H1 (cell line): ENCODE measurements around the gene CTDP1. TPM values are rescaled to one million over a fixed set of nuclear protein-coding genes. Genes with fewer than 3 reads are reported as not detected.

Experiments
- CTCF ChIA-PET: fragments of 300-600 bp; sonication (Branson Sonifier 250); formaldehyde crosslinking; loops from one replicate; lab custom pipeline; 2021; ENCODE audit not compliant: partially characterized antibody; lab: Charles Lee
- POLR2A ChIA-PET: fragments of 300-600 bp; sonication (Branson Sonifier 250); formaldehyde crosslinking; loops from one replicate; lab custom pipeline; 2021; ENCODE audit warnings: inconsistent platforms; ENCODE audit not compliant: partially characterized antibody; lab: Charles Lee
- DNase-seq, 2 experiments: peaks; one replicate each; pipeline versions ENCODE4 v3.0.0 to v3.0.0-alpha.2; 2010 to 2022; ENCODE audit warnings: low spot score in 2 of 2, low read depth in 1 of 2, mixed read lengths in 1 of 2
- FAIRE-seq: peaks from 2 replicates; lab custom pipeline; 2011; peaks lifted over from hg19 to GRCh38; lab: Jason Lieb, UNC
- H2AFZ ChIP-seq: 2 replicates; pipeline ENCODE4 v1.8.1; 2012; ENCODE audit warnings: low read length, inconsistent platforms
- H2AK5ac ChIP-seq: 2 replicates; pipeline ENCODE4 v1.6.1; 2013; ENCODE audit warnings: low read depth, low read length
- H2BK120ac ChIP-seq: replicated peaks from 2 replicates; pipeline ENCODE3; 2013; ENCODE audit warnings: low read depth, low read length, inconsistent platforms
- H2BK12ac ChIP-seq: 2 replicates; pipeline ENCODE4 v1.6.1; 2013; ENCODE audit warnings: low read depth, low read length
- H2BK15ac ChIP-seq: 2 replicates; pipeline ENCODE4 v1.6.1; 2013; ENCODE audit warnings: low read length
- H2BK20ac ChIP-seq: 2 replicates; pipeline ENCODE4 v1.6.1; 2013; ENCODE audit warnings: low read length
- H2BK5ac ChIP-seq: 2 replicates; pipeline ENCODE4 v1.6.1; 2013; ENCODE audit warnings: low read depth, low read length
- H3K14ac ChIP-seq: 2 replicates; pipeline ENCODE4 v1.6.1; 2013; ENCODE audit warnings: inconsistent platforms; ENCODE audit not compliant: insufficient read length
- H3K18ac ChIP-seq: 2 replicates; pipeline ENCODE4 v1.6.1; 2013; ENCODE audit warnings: low read length; ENCODE audit errors: extremely low read depth
- H3K23ac ChIP-seq: 2 replicates; pipeline ENCODE4 v1.6.1; 2013; ENCODE audit warnings: inconsistent platforms; ENCODE audit not compliant: insufficient read length
- H3K23me2 ChIP-seq: 2 replicates; pipeline ENCODE4 v1.6.1; 2013; ENCODE audit warnings: low read depth, low read length
- H3K27ac ChIP-seq: 2 replicates; pipeline ENCODE4 v1.6.1; 2011; ENCODE audit warnings: low read depth, low read length, inconsistent platforms
- H3K27me3 ChIP-seq, 4 experiments: replicated peaks in 1 of 4; 1 replicate in 1 of 4; 2 replicates in 3 of 4; pipeline versions ENCODE4 v1.6.1 to v1.8.1; 2011 to 2013; ENCODE audit warnings: low read length in 3 of 4, mild to moderate bottlenecking in 3 of 4, inconsistent platforms in 2 of 4, mixed read lengths in 2 of 4, moderate library complexity in 1 of 4; ENCODE audit not compliant: control insufficient read depth in 3 of 4, insufficient read depth in 3 of 4; ENCODE audit errors: extremely low read depth in 1 of 4
- H3K36me3 ChIP-seq, 4 experiments: 2 replicates each; pipeline versions ENCODE4 v1.6.1 to v1.8.1; 2011 to 2013; ENCODE audit warnings: mild to moderate bottlenecking in 4 of 4, low read length in 3 of 4, moderate library complexity in 2 of 4, control low read depth in 1 of 4, inconsistent platforms in 1 of 4; ENCODE audit not compliant: insufficient read depth in 4 of 4, control insufficient read depth in 2 of 4
- H3K4ac ChIP-seq: replicated peaks from 2 replicates; pipeline ENCODE3; 2013; ENCODE audit warnings: low read length, low read depth, mixed read lengths, inconsistent platforms; ENCODE audit not compliant: insufficient read length
- H3K4me1 ChIP-seq, 4 experiments: replicated peaks in 1 of 4; 1 replicate in 1 of 4; 2 replicates in 3 of 4; pipeline versions ENCODE4 v1.6.1 to v1.8.1; 2011 to 2013; ENCODE audit warnings: low read length in 3 of 4, inconsistent platforms in 2 of 4, mixed read lengths in 1 of 4; ENCODE audit not compliant: insufficient read depth in 4 of 4, control insufficient read depth in 3 of 4
- H3K4me2 ChIP-seq, 2 experiments: 2 replicates each; pipeline versions ENCODE4 v1.6.1 to v1.8.1; 2011 to 2013; ENCODE audit warnings: low read depth in 2 of 2, low read length in 2 of 2, control low read depth in 1 of 2, inconsistent platforms in 1 of 2, mild to moderate bottlenecking in 1 of 2; ENCODE audit not compliant: insufficient read depth in 1 of 2
- H3K4me3 ChIP-seq, 4 experiments: fragments of 200-600, 300-600 bp in 1 of 4; sonication (generic), shearing (Covaris generic), sonication (Bioruptor Twin) in 1 of 4; 2 replicates each; pipeline versions ENCODE4 v1.5.1 to v1.8.1; 2011 to 2016; ENCODE audit warnings: low read length in 4 of 4, low read depth in 3 of 4, control low read depth in 2 of 4, inconsistent platforms in 2 of 4, mild to moderate bottlenecking in 2 of 4, mixed read lengths in 1 of 4, moderate library complexity in 1 of 4; ENCODE audit not compliant: insufficient read depth in 2 of 4; ENCODE audit errors: extremely low read depth in 1 of 4
- H3K56ac ChIP-seq: replicated peaks from 2 replicates; pipeline ENCODE3; 2013; ENCODE audit warnings: low read depth, mild to moderate bottlenecking, mixed read lengths, low read length, inconsistent platforms; ENCODE audit not compliant: insufficient read length
- H3K79me1 ChIP-seq: 2 replicates; pipeline ENCODE4 v1.6.1; 2013; ENCODE audit warnings: low read depth, low read length, control low read depth
- H3K79me2 ChIP-seq, 2 experiments: 2 replicates each; pipeline versions ENCODE4 v1.6.1 to v1.8.1; 2012 to 2013; ENCODE audit warnings: low read length in 2 of 2, mild to moderate bottlenecking in 2 of 2, inconsistent platforms in 1 of 2; ENCODE audit not compliant: insufficient read depth in 2 of 2, control insufficient read depth in 1 of 2
- H3K9ac ChIP-seq, 4 experiments: replicated peaks in 1 of 4; 1 replicate in 1 of 4; 2 replicates in 3 of 4; pipeline versions ENCODE4 v1.6.1 to v1.8.1; 2011 to 2013; ENCODE audit warnings: low read depth in 3 of 4, low read length in 3 of 4, control low read depth in 2 of 4, mild to moderate bottlenecking in 2 of 4, moderate library complexity in 2 of 4, inconsistent platforms in 1 of 4; ENCODE audit errors: extremely low read depth in 1 of 4
- H3K9me3 ChIP-seq, 2 experiments: 2 replicates each; pipeline versions ENCODE4 v1.6.1 to v1.8.1; 2012 to 2013; ENCODE audit warnings: mild to moderate bottlenecking in 2 of 2, moderate library complexity in 2 of 2, control low read depth in 1 of 2, inconsistent platforms in 1 of 2, low read depth in 1 of 2, low read length in 1 of 2, mixed read lengths in 1 of 2; ENCODE audit not compliant: insufficient read depth in 2 of 2
- H4K20me1 ChIP-seq, 2 experiments: replicated peaks in 1 of 2; 2 replicates each; pipeline versions ENCODE3 to v1.8.1; 2011 to 2013; ENCODE audit warnings: inconsistent platforms in 2 of 2, low read length in 2 of 2, mild to moderate bottlenecking in 1 of 2; ENCODE audit not compliant: insufficient read depth in 2 of 2, control insufficient read depth in 1 of 2
- H4K5ac ChIP-seq: 2 replicates; pipeline ENCODE4 v1.6.1; 2013; ENCODE audit warnings: low read length, low read depth, mixed read lengths, inconsistent platforms; ENCODE audit not compliant: insufficient read length
- H4K8ac ChIP-seq: 2 replicates; pipeline ENCODE4 v1.8.0; 2013; ENCODE audit warnings: mild to moderate bottlenecking, moderate library complexity, low read length, inconsistent platforms; ENCODE audit not compliant: insufficient read depth; ENCODE audit errors: extremely low read depth
- H4K91ac ChIP-seq: replicated peaks from 2 replicates; pipeline ENCODE3; 2013; ENCODE audit warnings: low read length, mixed read lengths, inconsistent platforms; ENCODE audit not compliant: insufficient read length
- CTBP2 ChIP-seq: IDR thresholded peaks from 2 replicates; pipeline ENCODE4 v1.7.0; 2011; ENCODE audit warnings: borderline replicate concordance, mild to moderate bottlenecking, moderate library complexity, mixed read lengths, low read length; ENCODE audit not compliant: insufficient read depth, insufficient read length
- EZH2 ChIP-seq: fragments of 200-600 bp; sonication (generic); IDR thresholded peaks from 2 replicates; pipeline ENCODE4 v1.7.1; 2012; ENCODE audit warnings: low read depth, mild to moderate bottlenecking, moderate library complexity, low read length, inconsistent platforms; ENCODE audit not compliant: severe bottlenecking
- GABPA ChIP-seq: IDR thresholded peaks from 2 replicates; pipeline ENCODE4 v1.6.1; 2011; ENCODE audit warnings: mild to moderate bottlenecking, low read length, moderate library complexity, borderline replicate concordance; ENCODE audit not compliant: insufficient read depth
- HDAC2 ChIP-seq, 2 experiments: fragments of 300-600 bp in 1 of 2; sonication (generic) in 1 of 2; IDR thresholded peaks; 2 replicates each; pipeline ENCODE4 v1.6.1; 2011 to 2012; ENCODE audit warnings: low read depth in 2 of 2, low read length in 2 of 2, mild to moderate bottlenecking in 2 of 2, moderate library complexity in 2 of 2, borderline replicate concordance in 1 of 2, inconsistent platforms in 1 of 2
- KDM4A ChIP-seq: IDR thresholded peaks from one replicate; pipeline ENCODE4 v1.7.1; 2012; ENCODE audit warnings: low read depth, mild to moderate bottlenecking, moderate library complexity, low read length, inconsistent platforms; ENCODE audit not compliant: severe bottlenecking
- KDM5A ChIP-seq: fragments of 200-600 bp; IDR thresholded peaks from 2 replicates; pipeline ENCODE4 v1.7.1; 2012; ENCODE audit warnings: mild to moderate bottlenecking, low read length, inconsistent platforms, mixed read lengths
- PHF8 ChIP-seq: fragments of 200-600 bp; sonication (generic); conservative IDR thresholded peaks from 2 replicates; pipeline ENCODE4 v1.7.1; 2012; ENCODE audit warnings: low read depth, mild to moderate bottlenecking, inconsistent platforms, low read length, moderate library complexity
- SIN3A ChIP-seq, 2 experiments: IDR thresholded peaks in 1 of 2; conservative IDR thresholded peaks in 1 of 2; 2 replicates each; pipeline ENCODE4 v1.6.1; 2011 to 2012; ENCODE audit warnings: low read length in 2 of 2, improper control_type of control experiment in 1 of 2, low read depth in 1 of 2, mild to moderate bottlenecking in 1 of 2
- SRF ChIP-seq: IDR thresholded peaks from 2 replicates; pipeline ENCODE4 v1.6.1; 2011; ENCODE audit warnings: mild to moderate bottlenecking, low read depth, low read length, moderate library complexity
- SUZ12 ChIP-seq: fragments of 200-600 bp; sonication (generic); IDR thresholded peaks from 2 replicates; pipeline ENCODE4 v1.6.1; 2012; ENCODE audit warnings: mild to moderate bottlenecking, inconsistent platforms, low read length, moderate library complexity, mixed read lengths
- WGBS, 2 experiments: shearing (Covaris generic) in 1 of 2; methylation state at CpG; one replicate each; pipeline versions ENCODE4 v1.1.6 to v1.1.7; 2013 to 2015; ENCODE audit warnings: low lambda C conversion rate in 2 of 2, mixed read lengths in 2 of 2, inconsistent platforms in 1 of 2, low coverage in 1 of 2, missing lambda C conversion rate in 1 of 2; ENCODE audit not compliant: insufficient replicate concordance in 2 of 2, insufficient coverage in 1 of 2, insufficient read length in 1 of 2; ENCODE audit errors: extremely low coverage in 1 of 2, missing lambda C conversion rate in 1 of 2; 5-methylcytosine and 5-hydroxymethylcytosine counted together
- polyA plus RNA-seq, 7 experiments: library from polyadenylated mRNA; depleted of rRNA in 3 of 7; stranded (reverse) in 5 of 7; unstranded in 2 of 7; fragments of >200 nt in 5 of 7; fragments of 200-250 nt in 2 of 7; gene quantifications; 1 replicate in 5 of 7; 2 replicates in 1 of 7; 4 replicates in 1 of 7; pipeline versions ENCODE4 v1.2.1 to v1.2.3, GENCODE V29; 2011 to 2013; ENCODE audit warnings: missing spikeins in 2 of 7, mixed read lengths in 2 of 7
- total RNA-seq: library from RNA; stranded (reverse); fragmentation: NEBNext Ultra II Directional; extraction: Animal tissue kit (Norgen Biotek cat#: 25700); gene quantifications from 2 replicates; pipeline ENCODE4 v1.2.1, GENCODE V29; 2021

Gene CTDP1
- total and polyA plus RNA-seq, 2 of the 8 experiments (the other 6 are each of a cell fraction or from before 2014, with no cell fraction given): 16.6 to 37.0 TPM

GRCh38 chr18:79798346-79798998 lies 118.9 kb downstream of the CTDP1 start:
- peak overlapping the region; percentile 75 to 89 for H3K4me2 ChIP-seq
- H4K20me1 ChIP-seq: peaks cover 1 to 6% of the 10 kb centered on the region in 2 experiments
- peak overlapping the region; percentile 33 to 76 (median 60) for H3K4me3 ChIP-seq
- no peaks in the 10 kb centered on the region for H3K79me1 ChIP-seq
- no peak overlapping the region; the same call in 1 of the 2 replicates for H2AFZ ChIP-seq
- peaks cover 0 to 12% (median 5%) of the 10 kb centered on the region in 4 experiments; a peak in 5 of 7 replicates for H3K4me1 ChIP-seq
- H3K23me2 ChIP-seq: peaks cover 8% of the 10 kb centered on the region; the same call in 1 of the 2 replicates
- no peak overlapping the region for H4K8ac ChIP-seq
- no peak overlapping the region for H2BK15ac ChIP-seq
- peak in 1 of 2 experiments; percentile 73 for DNase-seq
- 5% methylated on average over 36 of the region's 78 CpGs; no CpG with 5 or more reads in 1 of the 2 experiments for WGBS, 2 experiments
- H3K4ac ChIP-seq: no peak overlapping the region
- TF ChIP-seq CTBP2 (no peak), EZH2 (peak; percentile 85), KDM4A (peak; percentile 86), PHF8 (no peak), SUZ12 (peak; percentile 87), HDAC2 (IDR thresholded peaks at IDR 0.05; ENCODE audit: borderline replicate concordance in 1 of 2, low read depth in 2 of 2, low read length in 2 of 2) (0 out of 4 replicates have a peak, but pooled peaks of 1 of the 2 experiments have one; percentile 20), SRF (no peak), SIN3A (conservative IDR thresholded peaks at IDR 0.05 in 1 of 2, IDR thresholded peaks at IDR 0.05 in 1 of 2; ENCODE audit: low read depth in 1 of 2, low read length in 2 of 2) (0 out of 4 replicates have a peak, but pooled peaks of 1 of the 2 experiments have one; percentile 6), KDM5A (no peak), GABPA (0 out of 2 replicates have a peak, but pooled peaks have one; percentile 33)
- POLR2A ChIA-PET: no interaction called here
- H2BK12ac ChIP-seq: no peak overlapping the region
- H3K23ac ChIP-seq: no peak overlapping the region
- H2BK5ac ChIP-seq: no peak overlapping the region
- no peaks in the 10 kb centered on the region for H3K9me3 ChIP-seq
- H2BK20ac ChIP-seq: no peak overlapping the region
- FAIRE-seq: no peak
- H3K27ac ChIP-seq: no peak overlapping the region
- no peak overlapping the region for H2AK5ac ChIP-seq
- H2BK120ac ChIP-seq: no peak overlapping the region
- no peak overlapping the region for H3K56ac ChIP-seq
- no peak overlapping the region for H4K91ac ChIP-seq
- no peak overlapping the region; the same call in 1 of the 2 replicates for H3K18ac ChIP-seq
- no peak overlapping the region for H3K14ac ChIP-seq
- H3K27me3 ChIP-seq: peaks cover 22 to 45% (median 41%) of the 10 kb centered on the region in 4 experiments
- CTCF ChIA-PET: interaction anchor here (0.5 to 1.9 kb wide), 4 partner anchors 115 to 261 kb away, joined by 3 to 4 read pairs (median 3); no protein-coding TSS in a partner anchor
- H3K9ac ChIP-seq: no peak overlapping the region
- no peak overlapping the region for H4K5ac ChIP-seq
- no peaks in the 10 kb centered on the region for H3K79me2 ChIP-seq
- H3K36me3 ChIP-seq: no peaks in the 10 kb centered on the region
